ENCODE data around the gene HECTD1.
"Not testable (repeated sequence)": the region's sequence is repeated elsewhere in the genome, so short reads cannot be mapped to it uniquely, and the experiment has no call there.

The HECTD1 gene

GRCh38 chr14:31251028-31251958 is 43.7 kb upstream of the HECTD1 start:
- DNase-seq (ENCODE audit: extremely low read depth, low read depth), result no peak
- TF ChIP-seq, protein P1, sequence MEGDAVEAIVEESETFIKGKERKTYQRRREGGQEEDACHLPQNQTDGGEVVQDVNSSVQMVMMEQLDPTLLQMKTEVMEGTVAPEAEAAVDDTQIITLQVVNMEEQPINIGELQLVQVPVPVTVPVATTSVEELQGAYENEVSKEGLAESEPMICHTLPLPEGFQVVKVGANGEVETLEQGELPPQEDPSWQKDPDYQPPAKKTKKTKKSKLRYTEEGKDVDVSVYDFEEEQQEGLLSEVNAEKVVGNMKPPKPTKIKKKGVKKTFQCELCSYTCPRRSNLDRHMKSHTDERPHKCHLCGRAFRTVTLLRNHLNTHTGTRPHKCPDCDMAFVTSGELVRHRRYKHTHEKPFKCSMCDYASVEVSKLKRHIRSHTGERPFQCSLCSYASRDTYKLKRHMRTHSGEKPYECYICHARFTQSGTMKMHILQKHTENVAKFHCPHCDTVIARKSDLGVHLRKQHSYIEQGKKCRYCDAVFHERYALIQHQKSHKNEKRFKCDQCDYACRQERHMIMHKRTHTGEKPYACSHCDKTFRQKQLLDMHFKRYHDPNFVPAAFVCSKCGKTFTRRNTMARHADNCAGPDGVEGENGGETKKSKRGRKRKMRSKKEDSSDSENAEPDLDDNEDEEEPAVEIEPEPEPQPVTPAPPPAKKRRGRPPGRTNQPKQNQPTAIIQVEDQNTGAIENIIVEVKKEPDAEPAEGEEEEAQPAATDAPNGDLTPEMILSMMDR (IDR thresholded peaks at IDR 0.05; ENCODE audit: low read depth, low read length), result no peak

GRCh38 chr14:31244626-31245025 is 37.0 kb upstream of the HECTD1 start:
- DNase-seq (ENCODE audit: extremely low read depth, low read depth), result no peak
- TF ChIP-seq, protein P1 (IDR thresholded peaks at IDR 0.05; ENCODE audit: low read depth, low read length), result no peak

- TF ChIP-seq, protein P1 (IDR thresholded peaks at IDR 0.05; ENCODE audit: low read depth, low read length), result no peak
- no peak for DNase-seq (ENCODE audit: extremely low read depth, low read depth)
Observed at GRCh38 chr14:31243860-31244259, 36.3 kb upstream of the HECTD1 start.

DNA sequence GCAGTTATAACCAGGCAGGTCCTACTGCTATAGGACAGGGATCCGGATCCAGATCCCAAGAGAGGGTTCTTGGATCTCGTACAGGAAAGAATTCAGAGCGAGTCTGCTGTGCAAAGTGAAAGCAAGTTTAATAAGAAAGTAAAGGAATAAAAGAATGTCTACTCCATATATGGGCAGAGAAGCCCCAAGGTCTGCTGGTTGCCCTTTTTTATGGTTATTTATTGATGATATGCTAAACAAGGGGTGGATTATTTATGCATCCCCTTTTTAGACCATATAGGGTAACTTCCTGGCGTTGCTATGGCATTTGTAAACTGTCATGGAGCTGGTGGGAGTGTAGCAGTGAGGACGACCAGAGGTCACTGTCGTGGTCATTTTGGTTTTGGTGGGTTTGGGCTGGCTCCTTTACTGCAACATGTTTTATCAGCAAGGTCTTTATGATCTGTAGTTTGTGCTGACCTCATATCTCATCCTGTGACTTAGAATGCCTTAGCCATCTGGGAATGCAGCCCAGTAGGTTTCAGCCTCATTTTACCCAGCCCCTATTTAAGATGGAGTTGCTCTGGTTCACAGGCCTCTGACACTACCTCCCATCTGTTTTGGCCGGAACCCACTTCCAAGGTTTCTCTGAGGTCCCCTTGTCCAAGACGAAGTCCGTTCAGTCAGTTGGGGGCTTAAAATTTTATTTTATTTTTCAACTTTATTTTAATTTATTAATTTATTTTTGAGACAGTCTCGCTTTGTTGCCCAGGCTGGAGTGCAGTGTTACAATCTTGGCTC is 34.8 kb upstream of the HECTD1 start:
- not testable (repeated sequence) for DNase-seq (ENCODE audit: extremely low read depth, low read depth)

GRCh38 chr14:31241450-31242114 is 34.0 kb upstream of the HECTD1 start:
- no peak for DNase-seq (ENCODE audit: extremely low read depth, low read depth)
- TF ChIP-seq, protein P1 (IDR thresholded peaks at IDR 0.05; ENCODE audit: low read depth, low read length), result no peak

DNA sequence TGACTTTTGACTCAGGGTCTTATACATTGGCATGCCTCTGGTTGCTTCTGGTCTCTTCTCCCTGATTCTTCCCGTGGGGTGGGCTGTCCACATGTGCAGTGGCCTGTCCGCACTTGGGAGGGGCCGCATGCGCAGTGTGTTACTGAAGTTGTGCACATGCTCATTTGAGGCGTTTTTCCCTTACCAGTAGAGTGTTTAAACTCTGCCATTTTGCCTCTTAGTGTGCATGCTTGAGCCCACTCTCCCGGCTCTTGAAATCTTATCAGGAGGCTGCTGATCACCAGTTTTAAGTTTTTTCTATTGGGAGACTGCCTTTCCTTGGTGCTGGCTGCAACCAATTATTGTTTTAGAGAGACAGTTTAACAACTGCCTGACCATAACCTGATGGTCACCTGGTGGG is 32.1 kb upstream of the HECTD1 start:
- TF ChIP-seq, protein P1 (IDR thresholded peaks at IDR 0.05; ENCODE audit: low read depth, low read length), result no peak

GRCh38 chr14:31235462-31235861 is 27.9 kb upstream of the HECTD1 start:
- TF ChIP-seq, protein P1 (IDR thresholded peaks at IDR 0.05; ENCODE audit: low read depth, low read length), result no peak
- DNase-seq (ENCODE audit: extremely low read depth, low read depth), result no peak

More for the DNA sequence above, 32.1 kb upstream of the HECTD1 start:
- DNase-seq (ENCODE audit: extremely low read depth, low read depth), result no peak

Measured in AG09319 (cell line).